Measurements from ENCODE around the gene VIM.
A peak's percentile ranks its signal among the peaks of the same experiment; 100 is the strongest.

VIM gene

DNA sequence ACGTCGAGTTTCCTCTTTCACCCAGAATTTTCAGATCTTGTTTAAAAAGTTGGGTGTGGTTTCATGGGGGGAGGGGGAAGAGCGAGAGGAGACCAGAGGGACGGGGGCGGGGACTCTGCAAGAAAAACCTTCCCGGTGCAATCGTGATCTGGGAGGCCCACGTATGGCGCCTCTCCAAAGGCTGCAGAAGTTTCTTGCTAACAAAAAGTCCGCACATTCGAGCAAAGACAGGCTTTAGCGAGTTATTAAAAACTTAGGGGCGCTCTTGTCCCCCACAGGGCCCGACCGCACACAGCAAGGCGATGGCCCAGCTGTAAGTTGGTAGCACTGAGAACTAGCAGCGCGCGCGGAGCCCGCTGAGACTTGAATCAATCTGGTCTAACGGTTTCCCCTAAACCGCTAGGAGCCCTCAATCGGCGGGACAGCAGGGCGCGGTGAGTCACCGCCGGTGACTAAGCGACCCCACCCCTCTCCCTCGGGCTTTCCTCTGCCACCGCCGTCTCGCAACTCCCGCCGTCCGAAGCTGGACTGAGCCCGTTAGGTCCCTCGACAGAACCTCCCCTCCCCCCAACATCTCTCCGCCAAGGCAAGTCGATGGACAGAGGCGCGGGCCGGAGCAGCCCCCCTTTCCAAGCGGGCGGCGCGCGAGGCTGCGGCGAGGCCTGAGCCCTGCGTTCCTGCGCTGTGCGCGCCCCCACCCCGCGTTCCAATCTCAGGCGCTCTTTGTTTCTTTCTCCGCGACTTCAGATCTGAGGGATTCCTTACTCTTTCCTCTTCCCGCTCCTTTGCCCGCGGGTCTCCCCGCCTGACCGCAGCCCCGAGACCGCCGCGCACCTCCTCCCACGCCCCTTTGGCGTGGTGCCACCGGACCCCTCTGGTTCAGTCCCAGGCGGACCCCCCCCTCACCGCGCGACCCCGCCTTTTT, at the start of gene VIM:
TSS of gene VIM (plus strand) at position 151 of the 925 bp plus-strand sequence. CDS start 1,182 bp downstream, outside the sequence.
- no peak for DNase-seq

DNA sequence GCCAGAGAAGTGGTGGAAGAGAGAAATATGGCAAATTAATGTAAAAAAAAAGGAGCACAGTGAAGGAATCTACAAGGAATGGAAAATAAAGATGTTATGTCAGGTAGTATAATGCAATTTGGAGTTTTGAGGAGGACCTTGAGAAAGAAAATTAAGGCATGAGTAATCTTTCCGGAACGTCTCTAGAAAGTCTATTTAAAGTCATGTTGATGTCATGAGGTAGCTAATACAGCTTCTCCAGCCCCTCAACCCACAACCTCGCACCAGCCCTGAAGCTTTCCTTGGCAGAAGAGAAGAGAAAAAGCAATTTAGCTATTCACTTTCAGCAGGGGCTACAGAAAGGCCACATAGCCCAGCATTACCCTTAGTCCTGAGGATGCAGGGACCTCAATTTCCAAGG, 49.0 kb upstream of the VIM start:
- DNase-seq = no peak

DNA sequence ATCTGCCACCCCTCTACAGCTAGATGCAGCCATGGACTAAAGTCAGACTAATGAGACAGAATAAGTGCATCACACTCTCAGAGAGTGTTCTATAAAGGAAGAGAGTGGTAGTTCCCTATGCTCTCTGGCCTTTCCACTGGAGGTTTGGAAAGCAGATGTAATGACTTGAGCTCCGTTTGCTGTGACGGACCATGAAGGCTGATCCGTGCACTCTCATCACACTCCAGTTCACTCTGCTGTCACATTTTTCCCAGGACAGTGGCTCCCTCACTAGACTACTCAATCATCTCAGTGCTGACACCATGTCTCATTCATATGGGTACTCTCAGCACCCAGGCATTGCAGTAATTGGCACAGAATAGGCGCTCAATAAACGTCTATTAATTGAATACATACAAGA, 46.9 kb upstream of the VIM start:
- DNase-seq = no peak

DNA sequence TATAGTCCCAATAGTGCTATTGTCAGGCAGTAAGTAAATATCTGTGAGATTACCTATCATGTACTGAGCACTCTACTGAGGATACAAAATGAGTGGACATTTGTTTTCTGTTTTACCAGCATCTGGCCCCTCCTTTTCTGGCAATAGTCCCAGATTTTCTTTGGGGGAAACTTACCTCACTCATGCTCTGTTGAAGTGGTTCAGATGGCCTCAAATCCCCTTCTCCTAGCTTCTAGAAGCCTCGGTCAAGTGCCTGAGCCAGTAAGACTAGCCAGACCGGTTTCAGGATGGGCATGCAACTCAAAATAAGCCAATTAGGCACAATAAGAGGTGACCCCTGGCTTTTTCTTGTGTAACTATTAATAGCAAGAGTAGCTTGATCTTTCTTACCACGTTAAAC, 46.3 kb upstream of the VIM start:
- DNase-seq = peak; percentile 82

GRCh38 chr10:17183110-17183509, 44.9 kb upstream of the VIM start:
- no peak for DNase-seq

GRCh38 chr10:17185873-17186272, 42.2 kb upstream of the VIM start:
- DNase-seq = no peak

DNA sequence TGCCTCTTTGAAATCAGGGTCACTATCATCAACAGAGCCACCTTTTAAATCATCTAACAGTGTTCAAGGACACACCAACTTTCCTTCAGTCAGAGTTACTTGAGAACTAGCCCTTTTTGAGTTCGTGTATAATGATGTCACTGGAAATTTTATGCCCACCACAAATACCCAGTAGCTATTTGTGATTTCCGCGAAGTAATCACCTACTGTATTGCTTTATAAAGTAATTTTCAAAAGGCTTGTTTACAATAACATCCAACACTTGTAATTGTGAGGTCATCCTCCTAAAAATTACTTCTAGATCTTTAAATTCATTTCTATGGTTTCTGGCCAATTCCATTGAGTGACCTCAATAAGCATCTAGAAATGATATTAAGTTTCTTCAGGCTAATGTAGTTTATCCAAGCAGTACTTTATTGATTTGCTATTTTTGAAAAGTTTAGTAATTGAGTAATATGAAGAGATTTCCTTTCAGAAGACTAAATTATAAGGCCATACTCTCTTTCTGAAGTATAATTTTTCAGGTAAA, 39.3 kb upstream of the VIM start:
- DNase-seq = no peak

- DNase-seq = no peak
Observed at GRCh38 chr10:17190602-17191001, 37.4 kb upstream of the VIM start.

DNA sequence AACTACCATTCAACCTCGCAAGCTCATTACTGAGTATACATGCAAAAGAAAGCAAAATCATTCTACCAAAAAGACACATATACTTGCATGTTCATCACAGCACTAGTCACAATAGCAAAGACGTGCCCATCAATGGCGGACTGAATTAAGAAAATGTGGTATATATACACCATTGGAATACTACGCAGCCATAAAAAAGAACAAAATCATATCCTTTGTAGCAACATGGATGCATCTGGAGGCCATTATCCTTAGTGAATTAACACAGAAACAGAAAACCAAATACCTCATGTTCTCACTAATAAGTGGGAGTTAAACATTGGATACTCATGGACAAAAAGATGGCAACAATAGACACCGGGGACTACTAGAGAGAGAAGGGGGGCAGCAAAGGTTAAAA, 33.0 kb upstream of the VIM start:
- DNase-seq = no peak

GRCh38 chr10:17196045-17196444, 32.0 kb upstream of the VIM start:
- no peak for DNase-seq

- DNase-seq = no peak
Observed at GRCh38 chr10:17196573-17196972, 31.5 kb upstream of the VIM start.

GRCh38 chr10:17199351-17199804, 28.7 kb upstream of the VIM start:
- DNase-seq = no peak

DNA sequence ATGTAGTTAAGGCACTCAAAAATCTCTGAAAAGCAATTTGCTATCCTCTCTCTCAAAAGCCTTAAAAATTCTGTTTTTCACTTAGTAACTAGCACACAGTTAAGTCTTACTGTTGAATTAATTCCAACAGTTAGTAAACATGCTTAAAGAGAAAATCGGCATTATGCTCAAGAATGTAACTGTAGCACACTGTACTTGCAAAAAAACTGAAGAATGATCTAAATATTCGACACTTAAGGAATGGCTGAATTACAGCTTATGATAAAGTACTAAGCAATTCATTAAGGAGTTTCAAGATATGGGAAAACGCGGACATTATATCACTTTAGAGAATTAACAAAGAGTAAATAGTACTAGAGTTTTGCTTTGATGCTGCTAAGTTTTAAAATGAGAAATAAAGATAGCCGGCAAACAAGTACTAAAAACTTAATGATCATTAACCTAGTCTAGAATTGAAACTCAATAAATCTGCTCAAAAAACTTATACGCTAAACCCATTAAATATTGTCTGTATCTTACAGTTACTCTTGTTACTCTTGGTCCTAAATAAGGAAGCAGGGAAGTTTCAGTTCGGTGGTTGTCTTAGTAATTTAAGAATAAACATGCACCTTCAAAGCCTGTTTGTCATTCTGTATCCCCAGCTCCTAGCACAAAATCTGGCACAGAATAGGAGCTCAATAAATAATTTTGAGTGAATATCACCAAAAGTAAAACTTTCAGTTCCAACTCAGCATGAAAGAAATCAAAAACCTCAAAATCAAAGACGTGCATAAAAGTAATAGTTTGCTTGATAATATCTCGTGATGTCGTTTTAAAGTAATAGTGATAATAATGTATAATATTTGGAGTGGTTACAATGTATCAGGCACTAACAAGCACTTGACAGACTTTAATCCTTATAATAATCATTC, 27.8 kb upstream of the VIM start:
- DNase-seq = no peak

GRCh38 chr10:17200912-17201793, 26.9 kb upstream of the VIM start, which contains the start of gene TRDMT1:
TRDMT1 (minus strand) TSS chr10:17201672; CDS start chr10:17201634, 38 bp downstream.
- DNase-seq = peak; percentile 72

GRCh38 chr10:17201794-17202116, 26.3 kb upstream of the VIM start:
- no peak for DNase-seq

- no peak for DNase-seq
Observed at GRCh38 chr10:17202506-17202905, 25.5 kb upstream of the VIM start.

GRCh38 chr10:17202999-17203398, 25.0 kb upstream of the VIM start:
- DNase-seq = no peak

DNA sequence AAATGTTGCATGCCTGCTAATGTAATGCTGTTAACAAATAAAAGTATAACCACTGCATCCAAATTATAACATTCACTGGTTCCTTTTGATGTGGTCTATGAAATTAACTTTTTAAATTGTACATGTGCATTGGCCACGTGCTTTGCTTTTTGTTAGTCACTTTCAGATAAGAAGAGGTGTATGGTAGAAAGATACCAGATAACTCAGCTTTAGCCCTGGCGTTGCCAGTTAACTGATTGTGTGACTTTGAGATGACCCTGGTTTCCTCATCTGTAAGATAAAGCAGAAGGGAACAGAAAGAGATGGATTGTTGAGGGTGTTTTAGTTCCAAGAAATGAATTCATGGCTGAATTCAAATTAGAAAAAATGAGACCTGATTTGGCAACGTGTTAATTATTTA, 24.6 kb upstream of the VIM start:
- no peak for DNase-seq

DNA sequence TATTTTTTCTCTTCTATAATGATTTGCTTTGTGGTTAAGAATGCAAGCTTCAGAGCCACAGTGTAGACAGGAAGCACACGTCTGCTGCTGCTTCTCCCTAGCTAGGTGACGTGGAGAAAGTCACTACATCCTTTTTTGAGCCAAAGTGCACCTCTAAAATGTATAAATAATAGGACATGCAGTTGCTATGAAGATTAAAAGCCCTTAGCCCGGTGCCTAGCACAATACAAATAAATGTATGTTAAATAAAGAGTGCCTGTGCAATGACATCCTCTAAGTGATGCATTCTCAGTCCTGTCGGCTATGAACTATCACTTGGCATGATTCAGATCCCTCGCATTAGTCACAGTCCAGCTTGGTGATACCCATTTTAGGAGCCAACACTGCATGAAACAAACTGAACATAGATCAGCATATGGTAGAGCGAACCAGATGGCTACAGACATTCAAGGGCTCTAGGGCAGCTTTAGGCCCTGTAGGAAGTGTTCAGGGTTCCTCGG, 21.8 kb upstream of the VIM start:
- DNase-seq = no peak

GRCh38 chr10:17208476-17208875, 19.6 kb upstream of the VIM start:
- no peak for DNase-seq

DNA sequence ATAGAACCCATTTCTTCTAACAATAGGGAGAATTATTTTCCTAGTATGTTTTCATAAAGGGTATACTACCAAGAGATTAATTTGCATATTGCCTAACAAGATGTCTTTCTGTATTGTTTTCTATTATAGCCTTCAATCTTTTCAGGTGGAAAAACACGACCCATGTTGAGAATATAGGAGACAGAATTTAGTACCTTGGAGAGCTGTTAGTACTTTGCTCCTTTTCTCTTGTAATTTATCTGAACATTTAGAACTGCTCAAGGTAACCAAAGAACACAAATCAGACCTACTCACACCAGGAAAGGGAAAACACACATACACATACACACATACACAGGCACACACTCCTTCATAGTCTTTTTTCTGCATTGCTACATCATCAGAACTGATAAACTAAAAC, 18.7 kb upstream of the VIM start:
- DNase-seq = no peak

- no peak for DNase-seq
Observed at GRCh38 chr10:17209881-17210280, 18.2 kb upstream of the VIM start.

All from NCI-H748 treated with DMSO at 0.1 percent for 48 hours (cell line).